Mammary epithelial cell (primary cell): ENCODE measurements around the gene ZNF444.

Experiments used
- CTCF ChIP-seq, 2 donors: IDR thresholded peaks in 1 of 2; conservative IDR thresholded peaks in 1 of 2; 2 replicates each; pipeline ENCODE4 v1.5.1; 2011 to 2012; ENCODE audit warnings: inconsistent platforms in 2 of 2, low read length in 2 of 2, mild to moderate bottlenecking in 2 of 2, control low read depth in 1 of 2, low read depth in 1 of 2; ENCODE audit not compliant: insufficient read depth in 1 of 2; ENCODE audit errors: extremely low read depth in 1 of 2
- EZH2 ChIP-seq: IDR thresholded peaks from 2 replicates; pipeline ENCODE4 v1.6.1; 2012; ENCODE audit warnings: low read length, inconsistent platforms, borderline replicate concordance

DNA sequence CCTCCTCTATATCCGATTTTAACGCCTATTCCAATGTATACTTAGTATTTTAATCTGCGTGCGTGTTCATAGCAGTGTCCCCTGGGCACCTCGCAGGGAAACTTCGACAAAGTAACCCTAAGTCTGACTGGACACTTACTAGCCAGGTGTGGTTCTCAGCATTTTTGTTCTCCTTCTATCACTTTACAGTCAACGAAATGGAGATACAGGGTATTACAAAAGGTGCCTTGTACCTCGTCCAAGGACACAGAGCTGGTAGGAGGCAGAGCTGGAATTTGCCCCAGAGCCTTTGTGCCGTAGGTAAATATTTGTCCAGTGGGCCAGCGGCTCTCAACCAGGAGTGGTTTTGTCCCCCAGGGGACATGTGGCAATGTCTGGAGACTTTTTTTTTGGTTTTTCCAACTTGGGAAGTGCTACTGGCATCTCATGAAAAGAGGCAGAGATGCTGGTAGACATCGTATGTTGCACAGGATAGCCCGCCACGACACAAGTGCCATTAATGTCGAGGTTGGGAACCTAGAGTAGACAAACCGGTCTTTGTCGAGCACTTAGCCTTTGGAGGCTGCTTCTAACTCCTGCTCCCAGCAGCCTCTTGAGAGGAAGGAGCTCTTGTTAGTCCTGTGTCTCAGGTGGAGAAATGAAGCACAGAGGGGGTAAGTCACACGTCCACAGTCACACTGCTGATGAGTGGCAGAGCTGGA, 1.1 kb downstream of the ZNF444 start:
- no peak for TF ChIP-seq CTCF (conservative IDR thresholded peaks at IDR 0.05 in 1 of 2, IDR thresholded peaks at IDR 0.05 in 1 of 2; ENCODE audit: extremely low read depth in 1 of 2, insufficient read depth in 1 of 2, low read depth in 1 of 2, low read length in 2 of 2)
- no peak for TF ChIP-seq EZH2
